Inflammatory macrophage treated with lipopolysaccharide for 4 hours (primary cell): ENCODE measurements around the gene ZNF638.
"Not testable (repeated sequence)": the region's sequence is repeated elsewhere in the genome, so short reads cannot be mapped to it uniquely, and the experiment has no call there.

Experiments
- DNase-seq: peaks from one replicate; pipeline ENCODE4 v3.0.0-alpha.2; 2020

The ZNF638 gene

DNA sequence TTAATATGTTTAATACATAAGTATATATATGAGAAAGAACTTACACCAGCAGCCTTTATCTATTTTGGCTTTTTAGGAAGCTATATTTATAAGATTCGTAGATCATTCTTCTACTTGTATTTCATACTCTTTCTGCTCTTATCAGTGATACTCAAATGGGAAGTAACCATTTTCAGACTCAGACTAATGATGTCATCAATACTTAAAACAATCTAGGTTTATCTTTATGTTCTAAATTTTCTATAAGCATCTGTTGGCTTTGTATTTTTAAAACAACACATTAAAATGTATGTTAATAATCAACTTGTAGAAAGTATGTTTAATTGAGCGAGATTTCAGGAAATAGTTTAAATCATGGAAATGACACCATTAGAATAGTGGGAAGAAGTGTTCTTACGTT is 70.8 kb downstream of the ZNF638 start:
- DNase-seq: no peak

- no peak for DNase-seq
Measured at GRCh38 chr2:71409611-71410010, 78.0 kb downstream of the ZNF638 start.

- DNase-seq: peak; percentile 10
Measured at GRCh38 chr2:71410696-71411095, 79.1 kb downstream of the ZNF638 start.

- not testable (repeated sequence) for DNase-seq
Measured at GRCh38 chr2:71416866-71417265, 85.3 kb downstream of the ZNF638 start.

GRCh38 chr2:71417300-71418202 is 86.0 kb downstream of the ZNF638 start:
- DNase-seq: no peak

GRCh38 chr2:71419145-71419544 is 87.6 kb downstream of the ZNF638 start:
- no peak for DNase-seq

DNA sequence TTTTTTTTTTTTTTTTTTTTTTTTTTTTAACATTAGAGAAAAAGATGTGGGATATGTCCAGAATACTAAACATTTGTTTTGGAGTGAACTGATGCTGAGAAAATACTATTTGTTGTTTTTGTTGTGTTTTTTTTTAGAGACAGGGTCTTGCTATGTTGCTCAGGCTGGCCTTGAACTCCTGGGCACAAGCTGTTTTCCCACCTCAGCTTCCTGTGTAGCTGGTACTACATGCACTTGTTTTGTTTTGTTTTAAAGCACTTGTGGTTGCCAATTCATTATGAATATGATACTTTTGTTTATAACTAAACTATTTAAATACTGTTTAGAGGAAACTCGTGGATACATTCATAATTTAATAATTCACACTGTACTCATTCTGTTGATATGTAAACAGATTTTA is 88.4 kb downstream of the ZNF638 start:
- no peak for DNase-seq

GRCh38 chr2:71422786-71423185 is 91.2 kb downstream of the ZNF638 start:
- peak; percentile 38 for DNase-seq

GRCh38 chr2:71423817-71424420 is 92.3 kb downstream of the ZNF638 start:
- DNase-seq: no peak

DNA sequence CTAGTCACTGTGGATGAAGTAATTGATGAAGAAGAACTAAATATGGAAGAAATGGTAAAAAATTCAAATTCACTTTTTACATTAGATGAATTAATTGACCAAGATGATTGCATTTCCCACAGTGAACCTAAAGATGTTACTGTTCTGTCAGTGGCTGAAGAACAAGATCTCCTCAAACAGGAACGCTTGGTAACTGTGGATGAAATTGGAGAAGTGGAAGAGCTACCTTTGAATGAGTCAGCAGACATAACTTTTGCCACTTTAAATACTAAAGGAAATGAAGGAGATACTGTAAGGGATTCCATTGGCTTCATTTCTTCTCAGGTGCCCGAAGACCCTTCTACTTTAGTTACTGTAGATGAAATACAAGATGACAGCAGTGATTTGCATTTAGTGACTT is 95.1 kb downstream of the ZNF638 start:
- peak; percentile 15 for DNase-seq

- no peak for DNase-seq
Measured at GRCh38 chr2:71428472-71429383, 97.1 kb downstream of the ZNF638 start.

GRCh38 chr2:71445142-71445541 is 113.6 kb downstream of the ZNF638 start:
- peak; percentile 16 for DNase-seq

DNA sequence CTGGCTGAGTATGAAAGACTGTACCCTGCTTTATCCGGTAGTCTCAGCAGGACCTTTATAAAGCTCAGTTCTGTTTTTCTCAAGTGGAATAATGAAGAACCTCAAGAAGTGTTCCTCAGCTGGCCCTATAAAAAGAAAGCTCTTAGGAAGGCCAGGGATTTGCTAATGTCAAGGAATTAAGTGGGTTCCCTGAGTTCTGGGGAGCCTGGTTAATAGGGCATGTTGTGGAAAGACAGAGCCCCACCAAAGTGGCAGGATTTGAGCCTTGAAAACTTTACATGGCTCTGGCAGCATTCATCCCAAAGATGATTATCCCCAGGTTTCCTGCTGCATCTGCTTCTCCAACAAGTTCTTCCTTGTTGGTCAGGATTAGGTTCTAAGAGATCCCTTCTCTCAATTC is 114.9 kb downstream of the ZNF638 start:
- DNase-seq: no peak

DNA sequence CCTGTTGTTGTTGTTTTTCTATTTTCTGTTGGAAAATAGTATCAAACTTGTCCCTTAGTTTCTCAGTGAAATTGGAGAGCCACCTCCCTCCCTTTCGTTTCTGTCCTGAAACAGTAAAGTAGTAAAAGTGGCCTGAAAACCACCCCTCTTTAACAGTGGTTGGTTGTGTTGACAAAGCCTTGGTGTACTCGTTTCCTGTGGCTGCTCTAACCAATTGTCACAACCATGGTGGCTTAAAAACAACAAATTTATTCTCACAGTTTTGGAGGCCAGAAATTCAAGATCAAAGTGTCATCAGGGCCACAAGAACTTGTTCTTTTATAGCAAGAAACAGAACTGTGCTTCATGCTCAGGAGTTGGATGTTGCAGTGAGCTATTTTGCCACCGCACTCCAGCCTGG is 117.8 kb downstream of the ZNF638 start:
- no peak for DNase-seq

- DNase-seq: no peak
Measured at GRCh38 chr2:71451705-71452104, 120.1 kb downstream of the ZNF638 start.

DNA sequence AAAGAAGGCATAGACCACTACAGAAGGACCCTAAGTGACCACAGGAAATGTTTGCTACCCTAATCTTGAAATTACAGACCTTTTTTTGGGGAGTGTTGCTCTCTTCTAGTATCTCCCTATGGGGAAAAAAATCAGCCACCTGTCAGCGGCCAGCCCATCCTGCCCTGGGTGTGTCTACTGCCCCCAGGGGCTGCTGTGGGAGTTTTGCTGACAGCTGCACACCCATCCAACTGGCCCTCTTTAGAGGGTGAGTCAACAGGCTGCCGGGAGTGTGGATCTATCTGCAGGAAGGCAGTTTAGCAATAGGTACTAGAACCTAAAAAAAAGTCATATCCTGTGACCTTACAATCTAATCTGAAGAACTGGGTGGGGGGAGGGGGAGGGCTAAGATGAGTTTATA is 121.0 kb downstream of the ZNF638 start:
- DNase-seq: peak; percentile 70

DNA sequence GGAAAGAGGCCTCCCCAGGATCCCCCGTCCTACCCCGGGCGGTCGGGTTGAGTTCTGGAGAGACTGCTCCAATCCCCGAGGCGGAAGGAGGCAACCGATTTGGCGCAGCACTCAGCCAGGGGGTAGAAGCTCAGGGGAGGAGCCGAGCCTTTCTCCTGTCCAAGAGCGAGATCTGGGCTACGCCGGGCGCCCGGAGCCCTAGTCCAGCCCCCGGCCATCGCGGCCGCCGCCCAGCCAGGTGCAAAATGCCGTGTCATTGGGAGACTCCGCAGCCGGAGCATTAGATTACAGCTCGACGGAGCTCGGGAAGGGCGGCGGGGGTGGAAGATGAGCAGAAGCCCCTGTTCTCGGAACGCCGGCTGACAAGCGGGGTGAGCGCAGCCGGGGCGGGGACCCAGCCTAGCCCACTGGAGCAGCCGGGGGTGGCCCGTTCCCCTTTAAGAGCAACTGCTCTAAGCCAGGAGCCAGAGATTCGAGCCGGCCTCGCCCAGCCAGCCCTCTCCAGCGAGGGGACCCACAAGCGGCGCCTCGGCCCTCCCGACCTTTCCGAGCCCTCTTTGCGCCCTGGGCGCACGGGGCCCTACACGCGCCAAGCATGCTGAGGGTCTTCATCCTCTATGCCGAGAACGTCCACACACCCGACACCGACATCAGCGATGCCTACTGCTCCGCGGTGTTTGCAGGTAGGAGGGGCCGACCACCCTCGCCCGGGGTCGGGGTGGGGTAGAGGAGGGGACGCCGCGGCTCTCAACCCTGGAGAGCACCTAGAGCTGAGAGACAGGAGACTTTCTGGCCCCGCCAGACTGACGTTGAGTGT is 122.0 kb downstream of the ZNF638 start, which contains the start of gene DYSF:
Gene DYSF (plus strand): TSS at position 158 of the 817 bp plus-strand sequence.
- DNase-seq: peak; percentile 47

DNA sequence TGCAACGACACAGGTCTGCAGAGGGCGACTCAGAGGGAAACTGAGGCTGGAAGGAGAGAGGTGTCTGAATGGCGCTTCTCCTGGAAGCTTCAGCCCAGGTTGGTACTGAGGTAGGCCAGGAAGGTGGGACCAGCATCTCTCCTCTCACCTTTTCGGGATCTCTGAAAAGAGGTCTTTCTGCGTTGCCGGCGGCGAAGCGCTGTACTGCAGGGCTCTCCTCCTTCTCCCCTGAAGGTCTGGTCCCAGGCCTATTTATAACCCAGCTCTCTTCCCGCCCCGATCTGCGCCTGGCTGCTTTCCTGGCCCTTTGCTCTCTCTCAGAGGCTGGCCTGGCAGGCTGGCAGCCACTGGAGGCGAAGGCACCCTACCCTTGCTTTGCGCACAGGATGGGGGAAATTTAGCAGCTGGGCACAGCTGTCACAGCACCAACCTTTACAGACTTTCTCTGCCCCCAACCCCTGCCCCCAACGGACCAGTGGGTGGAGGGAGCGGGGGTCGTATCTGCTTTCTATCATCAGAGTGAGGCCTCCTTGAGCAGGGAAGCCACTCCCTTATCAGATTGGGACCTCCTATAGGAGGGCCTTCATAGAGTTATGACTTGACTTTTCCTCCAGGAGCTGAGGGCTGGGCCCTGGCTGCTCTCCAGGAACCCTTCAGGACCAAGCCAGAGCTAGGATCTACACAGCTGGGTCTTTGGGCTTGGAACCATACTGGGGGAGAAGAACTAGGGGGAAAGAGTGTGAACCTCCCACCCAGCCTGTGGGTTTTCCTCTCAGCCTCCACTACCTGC is 122.8 kb downstream of the ZNF638 start:
- DNase-seq: no peak

- no peak for DNase-seq
Measured at GRCh38 chr2:71455011-71455740, 123.6 kb downstream of the ZNF638 start.

- no peak for DNase-seq
Measured at GRCh38 chr2:71455741-71456569, 124.4 kb downstream of the ZNF638 start.
